GM18951 (cell line): Measurements from ENCODE around the gene SHLD1.
"Not testable (repeated sequence)": the region's sequence is repeated elsewhere in the genome, so short reads cannot be mapped to it uniquely, and the experiment has no call there.

Source experiments
- POLR2A ChIP-seq: IDR thresholded peaks from 4 replicates; pipeline ENCODE4 v1.6.1; 2011; ENCODE audit warnings: mild to moderate bottlenecking; ENCODE audit not compliant: insufficient read length, insufficient read depth; ENCODE audit errors: extremely low read depth
- in situ Hi-C: fragments of 300-500 bp; cut with MboI; formaldehyde crosslinking; loops from one replicate; pipeline ENCODE4 v1.12.0; 2022; ENCODE audit warnings: low sequenced_read_pairs, mixed read lengths, inconsistent platforms; ENCODE audit not compliant: unreplicated experiment

Gene SHLD1, protein sequence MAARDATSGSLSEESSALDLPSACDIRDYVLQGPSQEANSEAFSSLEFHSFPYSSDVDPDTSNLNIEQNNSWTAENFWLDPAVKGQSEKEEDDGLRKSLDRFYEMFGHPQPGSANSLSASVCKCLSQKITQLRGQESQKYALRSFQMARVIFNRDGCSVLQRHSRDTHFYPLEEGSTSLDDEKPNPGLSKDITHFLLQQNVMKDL

DNA sequence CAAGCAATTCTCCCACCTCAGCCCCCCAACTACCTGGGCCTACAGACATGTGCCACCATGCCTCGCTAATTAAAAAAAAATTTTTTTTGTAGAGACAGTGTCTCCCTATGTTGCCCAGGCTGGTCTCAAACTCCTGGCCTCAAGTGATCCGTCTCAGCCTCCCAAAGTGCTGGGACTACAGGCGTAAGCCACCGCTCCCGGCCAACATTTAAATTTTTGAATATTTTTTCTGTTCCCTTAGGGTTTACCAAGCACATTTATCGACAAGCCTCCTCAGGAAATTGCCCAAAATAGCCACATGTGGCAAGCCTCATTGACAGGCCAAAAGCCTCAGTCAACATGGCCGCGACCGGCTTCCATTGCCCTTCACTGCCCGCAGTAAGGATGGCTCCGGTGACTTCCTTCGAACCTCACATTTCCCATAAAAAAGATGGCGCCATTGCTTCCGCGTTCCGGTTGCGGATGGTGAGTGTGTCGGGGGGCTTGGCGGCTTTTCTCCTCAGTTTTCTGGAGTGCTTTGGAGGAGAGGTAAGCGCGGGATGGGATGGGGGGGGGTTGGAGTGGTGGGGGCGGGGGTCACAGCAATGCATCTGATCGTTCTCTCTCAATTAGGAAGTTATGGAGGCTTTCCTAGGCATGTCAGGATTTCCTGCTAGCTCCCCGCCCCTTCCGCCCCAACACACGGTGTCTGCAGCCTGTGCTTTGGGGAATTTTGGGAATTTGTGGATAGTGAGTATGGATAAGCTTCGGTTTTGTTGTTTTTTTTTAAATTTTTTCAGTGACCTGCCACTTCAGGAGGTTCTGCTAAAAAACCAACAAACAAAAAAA, at the start of gene SHLD1:
SHLD1 (plus strand) TSS at position 450 of the 828 bp plus-strand sequence. CDS start 22,465 bp downstream, outside the sequence.
- in situ Hi-C loops: no loop called here
- TF ChIP-seq POLR2A: peak; percentile 53

DNA sequence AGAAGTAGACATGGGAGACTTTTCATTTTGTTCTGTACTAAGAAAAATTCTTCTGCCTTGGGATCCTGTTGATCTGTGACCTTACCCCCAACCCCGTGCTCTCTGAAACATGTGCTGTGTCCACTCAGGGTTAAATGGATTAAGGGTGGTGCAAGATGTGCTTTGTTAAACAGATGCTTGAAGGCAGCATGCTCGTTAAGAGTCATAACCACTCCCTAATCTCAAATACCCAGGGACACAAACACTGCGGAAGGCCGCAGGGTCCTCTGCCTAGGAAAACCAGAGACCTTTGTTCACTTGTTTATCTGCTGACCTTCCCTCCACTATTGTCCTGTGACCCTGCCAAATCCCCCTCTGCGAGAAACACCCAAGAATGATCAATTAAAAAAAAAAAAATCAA, 47.9 kb upstream of the SHLD1 start:
- in situ Hi-C loops: not testable (repeated sequence)

DNA sequence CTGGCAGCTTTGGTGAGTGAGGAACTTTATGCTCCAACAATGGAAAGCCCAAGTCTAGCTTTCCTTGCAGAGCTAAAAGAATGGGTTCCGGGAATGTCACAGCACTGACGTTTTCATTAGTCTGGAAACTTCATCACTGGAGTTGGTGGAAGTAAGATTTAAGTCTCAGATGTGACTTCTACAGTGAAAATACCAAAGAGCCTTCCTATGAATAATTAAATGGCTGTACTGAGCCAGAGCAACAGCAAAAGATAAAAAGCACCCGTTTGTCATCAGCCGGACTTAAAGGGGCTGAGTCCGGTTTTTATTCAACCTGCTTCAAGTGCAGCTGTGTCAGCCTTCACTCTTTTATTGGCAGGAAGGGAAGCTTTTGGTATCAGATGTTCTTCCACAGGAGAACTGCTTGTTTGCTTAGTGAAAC, 46.5 kb upstream of the SHLD1 start:
- TF ChIP-seq POLR2A: no peak
- in situ Hi-C loops: no loop called here

DNA sequence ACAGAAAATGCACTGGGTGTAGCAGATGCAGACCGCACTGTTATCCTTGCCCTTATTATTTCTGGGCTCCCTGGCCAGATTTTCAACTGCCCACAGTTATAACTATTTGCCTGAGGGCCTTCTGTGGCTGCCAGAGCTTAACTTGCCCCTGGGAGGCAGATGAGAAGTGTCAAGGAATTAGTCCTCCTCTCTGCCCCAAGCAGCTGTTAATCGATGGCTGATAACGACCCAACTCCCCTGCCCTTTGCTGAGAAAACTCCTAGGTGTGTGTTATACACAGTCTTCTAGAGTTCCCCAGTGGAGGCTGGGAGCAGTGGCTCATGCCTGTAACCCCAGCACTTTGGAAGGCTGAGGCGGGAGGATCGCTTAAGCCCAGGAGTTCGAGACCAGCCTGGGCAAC, 44.4 kb upstream of the SHLD1 start:
- no peak for TF ChIP-seq POLR2A
- in situ Hi-C loops: no loop called here

DNA sequence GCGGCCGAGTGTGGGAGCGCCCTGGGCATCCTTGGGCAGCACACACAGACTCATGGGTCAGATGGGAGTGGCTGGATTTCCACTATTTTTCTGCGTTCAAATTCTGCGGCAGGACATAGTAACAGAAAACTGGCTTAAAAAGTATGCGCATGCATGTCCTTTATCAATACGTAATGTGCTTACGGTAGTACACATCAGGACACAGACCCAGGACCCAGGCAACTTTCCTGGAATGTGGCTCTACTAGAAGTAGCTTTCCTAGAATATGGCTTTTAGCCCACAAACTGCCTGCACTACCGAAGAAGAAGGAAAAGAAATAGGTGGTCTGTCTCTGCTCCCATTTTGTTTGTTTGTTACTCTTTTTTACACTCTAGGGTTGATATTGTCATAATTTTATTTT, 43.4 kb upstream of the SHLD1 start:
- no peak for TF ChIP-seq POLR2A
- in situ Hi-C loops: no loop called here

DNA sequence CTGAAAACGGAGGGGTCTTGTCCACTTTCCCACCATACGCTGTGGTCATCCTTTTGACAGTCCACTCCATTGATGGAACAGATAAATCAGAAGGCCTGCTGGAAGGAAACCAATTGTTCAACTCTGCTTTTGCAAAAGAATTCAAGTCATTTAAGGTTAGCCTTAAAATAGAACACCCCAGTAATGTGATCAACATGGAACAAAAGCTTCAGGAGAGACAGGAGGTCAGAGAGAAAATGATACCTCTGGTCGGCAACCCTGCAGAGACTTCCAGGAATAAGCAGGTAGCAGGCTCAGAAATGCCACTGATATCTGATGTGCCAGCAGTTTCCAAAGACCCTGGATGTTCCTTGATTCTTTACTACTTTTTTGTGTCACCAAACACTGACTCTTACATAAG, 39.6 kb upstream of the SHLD1 start:
- in situ Hi-C loops: no loop called here
- TF ChIP-seq POLR2A: no peak

DNA sequence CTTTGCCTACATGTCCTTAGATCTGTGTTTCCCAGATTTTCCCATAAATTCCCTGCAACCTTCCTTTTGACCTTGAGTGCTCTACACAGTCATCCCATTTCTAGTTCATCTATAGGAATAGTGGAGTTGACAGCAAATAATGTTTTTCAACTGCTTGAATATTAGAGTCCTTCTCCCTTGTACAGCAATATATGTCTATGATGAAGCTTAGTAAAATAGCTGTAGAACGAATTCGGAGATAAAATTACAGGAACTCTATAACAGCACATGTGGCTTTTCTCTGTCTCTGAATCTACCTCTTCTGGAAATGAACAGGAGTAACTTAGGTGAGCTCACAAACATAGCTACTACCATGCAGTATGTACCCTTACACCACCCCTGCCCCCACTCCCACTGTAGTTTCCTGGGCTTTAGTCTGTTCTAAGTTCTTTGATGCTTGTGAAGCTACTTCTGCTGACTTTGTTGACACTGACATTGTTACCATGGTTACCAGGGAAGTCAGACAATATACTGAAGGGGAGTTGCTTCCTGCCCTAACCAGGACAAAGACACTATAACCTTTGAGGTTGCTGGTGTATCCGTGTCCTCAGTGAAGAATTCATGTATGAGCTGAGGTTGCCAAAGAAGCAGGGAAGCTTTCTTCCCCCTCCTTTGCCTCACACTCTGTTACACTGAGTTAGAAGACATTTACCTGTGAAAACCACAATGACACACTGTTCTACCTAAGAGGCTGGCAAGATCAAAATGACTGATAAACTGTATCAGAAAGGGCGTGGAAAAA, 35.8 kb upstream of the SHLD1 start:
- no peak for TF ChIP-seq POLR2A
- in situ Hi-C loops: no loop called here

DNA sequence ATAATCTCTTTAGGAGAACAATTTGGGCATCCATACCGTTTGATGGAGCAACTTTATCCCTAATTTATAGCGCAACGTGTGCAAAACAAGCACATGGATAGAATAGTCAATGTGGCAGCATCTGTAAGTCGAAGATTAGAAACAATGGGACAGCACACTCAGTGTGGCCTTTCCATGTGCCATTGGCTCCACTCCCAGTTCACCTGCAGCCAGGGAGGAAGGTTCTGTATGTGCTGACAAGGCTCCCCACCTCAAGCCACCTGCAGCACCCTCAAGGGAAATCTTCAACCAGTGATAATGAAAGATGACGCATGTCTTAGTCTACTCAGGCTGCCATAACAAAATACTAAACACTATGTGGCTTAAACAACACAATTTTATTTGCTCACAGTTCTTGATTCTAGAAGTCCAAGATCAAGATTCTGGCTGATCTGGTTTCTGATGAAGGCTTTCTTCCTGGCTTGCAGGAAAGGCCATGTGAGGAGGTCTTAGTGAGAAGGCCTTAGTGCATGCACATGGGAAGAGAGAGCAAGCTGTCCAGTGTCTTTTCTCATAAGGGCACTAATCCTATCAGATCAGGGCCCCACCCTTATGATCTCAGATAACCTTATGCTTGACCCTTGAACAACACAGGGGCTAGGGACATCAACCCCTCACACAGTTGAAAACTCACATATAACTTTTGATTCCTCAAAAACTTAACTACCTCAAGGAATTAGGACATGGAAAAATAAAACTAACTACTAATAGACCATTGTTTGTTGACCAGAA, 34.9 kb upstream of the SHLD1 start:
- TF ChIP-seq POLR2A: no peak
- in situ Hi-C loops: no loop called here

DNA sequence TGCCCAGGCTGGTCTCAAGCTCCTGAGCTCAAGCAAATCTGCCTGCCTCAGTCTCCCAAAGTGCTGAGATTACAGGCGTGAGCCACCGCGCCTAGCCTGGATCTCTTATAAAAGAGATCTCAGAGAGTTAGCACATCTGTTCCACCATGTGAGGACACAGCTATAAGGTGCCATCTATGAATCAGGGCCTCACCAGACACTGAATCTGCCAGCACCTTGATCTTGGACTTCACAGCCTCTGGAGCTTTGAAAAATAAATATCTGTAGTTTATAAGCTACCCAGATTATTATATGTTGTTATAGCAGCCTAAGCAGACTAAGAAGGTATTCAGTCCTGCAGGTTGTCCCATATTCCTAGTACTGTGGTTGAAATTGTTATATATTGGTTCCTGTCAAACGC, 33.2 kb upstream of the SHLD1 start:
- no peak for TF ChIP-seq POLR2A
- in situ Hi-C loops: no loop called here

DNA sequence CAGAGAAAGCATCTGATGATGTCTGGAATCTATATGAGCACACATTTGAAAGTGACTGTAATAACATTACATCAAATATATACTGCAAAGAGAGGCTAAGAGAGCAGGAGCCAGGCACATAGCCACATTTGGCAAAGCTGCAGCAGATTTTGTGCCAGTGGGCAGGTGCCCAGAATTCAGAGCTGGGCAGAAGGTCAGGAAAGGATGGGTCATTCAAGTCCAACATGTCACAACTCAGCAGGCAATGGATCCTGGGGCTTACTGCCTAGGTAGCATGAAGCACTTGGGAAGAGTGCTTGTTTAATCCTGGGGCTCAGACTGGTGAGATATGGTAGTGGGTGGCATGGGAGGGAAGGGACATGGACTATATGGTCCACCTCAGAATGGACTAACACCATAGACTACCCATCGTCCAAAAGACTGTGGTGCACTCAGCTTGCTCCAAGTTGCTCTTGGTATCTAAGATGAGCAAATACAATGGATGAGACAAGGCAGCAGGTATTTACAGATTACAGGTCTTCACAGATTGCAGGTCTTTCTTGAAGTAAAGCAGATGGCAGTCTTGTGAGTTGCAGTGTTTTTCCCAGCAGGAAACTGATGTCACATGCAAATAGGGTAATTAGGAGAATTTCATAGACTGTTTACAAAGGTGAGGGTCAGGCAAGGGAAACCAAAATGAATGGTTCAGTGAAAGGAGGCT, 31.2 kb upstream of the SHLD1 start:
- TF ChIP-seq POLR2A: no peak
- in situ Hi-C loops: no loop called here

DNA sequence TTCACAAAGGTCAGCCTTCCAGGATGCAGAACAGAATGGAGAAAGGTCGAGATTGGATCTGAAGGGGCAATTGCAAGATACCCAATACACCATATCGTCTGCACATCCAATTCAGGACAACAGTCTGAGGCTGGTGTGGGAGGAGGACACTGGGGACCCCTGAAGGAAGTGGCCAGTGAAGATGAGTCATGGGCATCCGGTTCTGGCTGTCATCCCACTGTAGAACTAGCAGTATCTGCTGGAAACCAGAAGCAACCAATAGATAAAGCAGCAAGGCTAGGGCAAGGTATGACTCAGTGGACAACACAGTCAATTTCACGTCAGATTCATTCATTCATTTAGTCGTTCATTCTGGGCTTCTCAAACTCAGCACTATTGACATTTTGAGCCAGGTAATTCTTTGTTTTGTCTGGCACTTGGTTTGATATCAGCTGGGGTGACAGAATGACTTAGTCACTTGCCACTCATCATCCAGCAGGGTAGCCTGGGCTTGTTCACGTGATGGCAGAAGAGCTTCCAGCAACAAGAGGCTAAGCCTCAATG, 30.3 kb upstream of the SHLD1 start:
- in situ Hi-C loops: no loop called here
- TF ChIP-seq POLR2A: no peak

DNA sequence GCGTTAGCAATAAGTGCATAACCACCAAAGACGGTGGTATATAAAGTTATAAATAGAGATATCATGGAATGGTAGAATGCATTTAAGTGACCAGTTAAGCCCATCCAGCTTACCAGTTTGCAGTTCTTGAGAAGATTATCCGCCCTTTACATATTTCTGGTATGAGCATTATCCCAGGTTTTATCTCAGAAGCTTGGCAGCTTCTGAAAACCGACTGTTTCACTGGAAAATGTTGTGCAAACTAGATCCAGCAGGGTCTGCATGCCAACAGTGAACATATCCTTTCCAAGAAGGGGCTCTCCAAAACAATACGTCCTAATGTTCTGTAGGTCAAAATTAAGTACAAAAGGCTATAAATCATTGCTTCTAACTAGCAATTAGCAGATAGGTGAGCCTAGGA, 29.5 kb upstream of the SHLD1 start:
- no peak for TF ChIP-seq POLR2A
- in situ Hi-C loops: no loop called here

DNA sequence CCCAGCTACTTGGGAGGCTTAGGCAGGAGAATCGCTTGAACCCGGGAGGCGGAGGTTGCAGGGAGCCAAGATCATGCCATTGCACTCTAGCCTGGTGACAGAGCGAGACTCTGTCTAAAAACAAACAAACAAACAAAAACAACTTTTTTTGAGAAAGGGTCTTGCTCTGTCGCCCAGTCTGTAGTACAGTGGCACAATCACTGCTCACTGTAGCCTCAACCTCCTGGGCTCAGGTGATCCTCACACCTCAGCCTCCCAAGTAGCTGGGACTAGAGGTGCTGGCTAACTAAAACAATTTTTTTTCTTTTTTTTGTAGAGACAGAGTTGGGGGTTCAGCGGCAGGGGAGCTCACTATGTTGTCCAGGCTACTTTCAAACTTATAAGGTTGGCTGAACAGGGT, 28.8 kb upstream of the SHLD1 start:
- in situ Hi-C loops: not testable (repeated sequence)
